GM20431 (cell line): ENCODE measurements around the gene KRTAP17-1.

Experiments
- in situ Hi-C: fragments of 300-500 bp; cut with MseI, MboI; formaldehyde crosslinking; loops from one replicate; pipeline ENCODE4 v1.15.0; 2020; ENCODE audit warnings: low sequenced_read_pairs; ENCODE audit not compliant: unreplicated experiment

KRTAP17-1 gene

GRCh38 chr17:41333836-41334235 lies 18.3 kb upstream of the KRTAP17-1 start:
- in situ Hi-C loops = no loop called here

- in situ Hi-C loops = no loop called here
These were observed 17.6 kb upstream of the KRTAP17-1 start for GRCh38 chr17:41333098-41333497.

GRCh38 chr17:41332239-41332638 lies 16.7 kb upstream of the KRTAP17-1 start:
- in situ Hi-C loops = no loop called here

- in situ Hi-C loops = no loop called here
These were observed 16.1 kb upstream of the KRTAP17-1 start for GRCh38 chr17:41331606-41332005.

GRCh38 chr17:41329279-41329948 lies 13.9 kb upstream of the KRTAP17-1 start:
- in situ Hi-C loops = no loop called here

GRCh38 chr17:41328207-41328606 lies 12.7 kb upstream of the KRTAP17-1 start:
- in situ Hi-C loops = no loop called here

GRCh38 chr17:41327411-41328120 lies 12.1 kb upstream of the KRTAP17-1 start:
- in situ Hi-C loops = no loop called here

GRCh38 chr17:41326173-41327145 lies 10.9 kb upstream of the KRTAP17-1 start:
- in situ Hi-C loops = no loop called here

- in situ Hi-C loops = no loop called here
These were observed 10.1 kb upstream of the KRTAP17-1 start for GRCh38 chr17:41325611-41326010.

GRCh38 chr17:41325126-41325525 lies 9.6 kb upstream of the KRTAP17-1 start:
- in situ Hi-C loops = no loop called here

- in situ Hi-C loops = no loop called here
These were observed 8.9 kb upstream of the KRTAP17-1 start for GRCh38 chr17:41324180-41325075.

GRCh38 chr17:41322903-41323895 lies 7.7 kb upstream of the KRTAP17-1 start:
- in situ Hi-C loops = no loop called here

GRCh38 chr17:41322094-41322902 lies 6.8 kb upstream of the KRTAP17-1 start:
- in situ Hi-C loops = no loop called here

GRCh38 chr17:41318231-41318630 lies 2.7 kb upstream of the KRTAP17-1 start:
- in situ Hi-C loops = no loop called here

- in situ Hi-C loops = no loop called here
These were observed 420 bp upstream of the KRTAP17-1 start for GRCh38 chr17:41315814-41316445.

- in situ Hi-C loops = no loop called here
These were observed 4.4 kb downstream of the KRTAP17-1 start for GRCh38 chr17:41311111-41311510.

GRCh38 chr17:41308918-41309359 lies 6.6 kb downstream of the KRTAP17-1 start, which contains the start of gene KRTAP16-1:
Gene KRTAP16-1 (minus strand): TSS chr17:41309309. CDS start chr17:41309253, 56 bp downstream.
- in situ Hi-C loops = no loop called here
